HepG2 (cell line): ENCODE measurements around the gene SLC9A8. TPM values are rescaled to one million over a fixed set of nuclear protein-coding genes. Genes with fewer than 3 reads are reported as not detected.

Source experiments
- ATAC-seq: fragments of 200-7000 bp; cut with Tn5 transposase; 3 replicates; pipeline ENCODE4 v1.9.1; 2020; ENCODE audit warnings: mild to moderate bottlenecking, moderate library complexity
- BruUV-seq: library from RNA; stranded (reverse); fragments of 400-500 nt; replicated peaks from 2 replicates; lab custom pipeline; 2021; lab: Mats Ljungman, UMichigan
- CTCF ChIA-PET: fragments of 300-600 bp; formaldehyde crosslinking; extraction: SDS; loops from one replicate; lab custom pipeline; 2021; ENCODE audit warnings: low total read pairs, inconsistent platforms, low intra/inter-chr PET ratio; lab: Yijun Ruan, JAX
- POLR2A ChIA-PET: fragments of 350-600 bp; sonication (Branson Sonifier 250); formaldehyde crosslinking; loops from one replicate; lab custom pipeline; 2020; ENCODE audit warnings: antibody characterized with exemption, inconsistent platforms; lab: Yijun Ruan, JAX
- DNase-seq: peaks from one replicate; pipeline ENCODE4 v3.0.0-alpha.2; 2015; ENCODE audit warnings: low spot score
- FAIRE-seq: peaks from 3 replicates; lab custom pipeline; 2011; peaks lifted over from hg19 to GRCh38; lab: Jason Lieb, UNC
- H2AFZ ChIP-seq: one replicate; pipeline ENCODE4 v1.6.1; 2011; ENCODE audit warnings: low read length, inconsistent platforms
- H3K27ac ChIP-seq: fragments of 300-600 bp; 3 replicates; pipeline ENCODE4 v1.8.0; 2011; ENCODE audit warnings: mixed run types, mild to moderate bottlenecking, mixed read lengths, low read length, inconsistent platforms; ENCODE audit not compliant: insufficient read depth; ENCODE audit errors: extremely low read length
- H3K27me3 ChIP-seq, 2 experiments: fragments of 200-600 bp in 1 of 2; 2 replicates in 1 of 2; 3 replicates in 1 of 2; pipeline versions ENCODE4 v1.6.0 to v1.8.0; 2011; ENCODE audit warnings: low read length in 2 of 2, mild to moderate bottlenecking in 2 of 2, moderate library complexity in 2 of 2, inconsistent platforms in 1 of 2; ENCODE audit not compliant: insufficient read depth in 2 of 2, control insufficient read depth in 1 of 2
- H3K36me3 ChIP-seq, 2 experiments: fragments of 200-600 bp in 1 of 2; replicated peaks in 1 of 2; 2 replicates in 1 of 2; 3 replicates in 1 of 2; pipeline versions ENCODE4 v1.5.1 to v1.8.0; 2011; ENCODE audit warnings: low read length in 2 of 2, inconsistent platforms in 1 of 2; ENCODE audit not compliant: insufficient read depth in 2 of 2, control insufficient read depth in 1 of 2
- H3K4me1 ChIP-seq: 2 replicates; pipeline ENCODE4 v1.5.1; 2012; ENCODE audit warnings: low read length, inconsistent platforms; ENCODE audit not compliant: insufficient read depth
- H3K4me2 ChIP-seq: 2 replicates; pipeline ENCODE4 v1.6.0; 2011; ENCODE audit warnings: low read depth, low read length, inconsistent platforms
- H3K4me3 ChIP-seq, 3 experiments: fragments of 200-600 bp in 1 of 3; sonication (generic), shearing (Covaris generic) in 1 of 3; replicated peaks in 1 of 3; 2 replicates each; pipeline ENCODE4 v1.5.1; 2011 to 2016; ENCODE audit warnings: low read length in 3 of 3, inconsistent platforms in 2 of 3, low read depth in 2 of 3, mild to moderate bottlenecking in 2 of 3, control low read depth in 1 of 3, mixed read lengths in 1 of 3; ENCODE audit not compliant: insufficient read depth in 1 of 3
- H3K79me2 ChIP-seq: one replicate; pipeline ENCODE4 v1.6.1; 2011; ENCODE audit warnings: low read length, inconsistent platforms; ENCODE audit not compliant: insufficient read depth
- H3K9ac ChIP-seq: 2 replicates; pipeline ENCODE4 v1.6.0; 2011; ENCODE audit warnings: mild to moderate bottlenecking, low read depth, low read length, inconsistent platforms; ENCODE audit not compliant: insufficient read depth
- H3K9me3 ChIP-seq: 2 replicates; pipeline ENCODE4 v1.5.1; 2012; ENCODE audit warnings: mild to moderate bottlenecking, low read length
- H4K20me1 ChIP-seq: 2 replicates; pipeline ENCODE4 v1.6.0; 2011; ENCODE audit warnings: inconsistent platforms, mild to moderate bottlenecking, low read length, moderate library complexity; ENCODE audit not compliant: insufficient read depth
- AFF4 ChIP-seq: sonication (generic); formaldehyde crosslinking; IDR thresholded peaks from 2 replicates; pipeline ENCODE4 v1.4.0; 2020; ENCODE audit warnings: missing genetic modification reagents
- BATF2 ChIP-seq: sonication (generic); formaldehyde crosslinking; IDR thresholded peaks from 2 replicates; pipeline ENCODE4 v1.8.0; 2022; ENCODE audit warnings: mild to moderate bottlenecking, missing genetic modification reagents, moderate library complexity
- RAD51 ChIP-seq: fragments of 450-650 bp; IDR thresholded peaks from 2 replicates; pipeline ENCODE4 v1.6.1; 2016; ENCODE audit warnings: borderline replicate concordance
- SETDB1 ChIP-seq: sonication (generic); formaldehyde crosslinking; IDR thresholded peaks from 2 replicates; pipeline ENCODE4 v1.5.1; 2020; ENCODE audit warnings: missing genetic modification reagents, mild to moderate bottlenecking, borderline replicate concordance
- SYNCRIP ChIP-seq: fragments of 200-400 bp; formaldehyde crosslinking; IDR thresholded peaks from 2 replicates; pipeline ENCODE4 v1.6.1; 2018; ENCODE audit warnings: mild to moderate bottlenecking, low read depth, low read length; ENCODE audit not compliant: insufficient read depth
- ZNF276 ChIP-seq: sonication (generic); formaldehyde crosslinking; IDR thresholded peaks from 2 replicates; pipeline ENCODE4 v1.4.0; 2020; ENCODE audit warnings: mild to moderate bottlenecking, low read depth, missing genetic modification reagents
- ZNF512 ChIP-seq: sonication (generic); formaldehyde crosslinking; IDR thresholded peaks from 2 replicates; pipeline ENCODE4 v1.4.0; 2020; ENCODE audit warnings: mild to moderate bottlenecking, missing genetic modification reagents
- WGBS: methylation state at CpG from one replicate; pipeline ENCODE4 v1.1.6; 2017; ENCODE audit warnings: low lambda C conversion rate; 5-methylcytosine and 5-hydroxymethylcytosine counted together
- in situ Hi-C: cut with HindIII; loops from 2 replicates; pipeline ENCODE4 v1.10.0; 2017; ENCODE audit warnings: low pct_unique_long_range_greater_than_20kb; ENCODE audit not compliant: extremely low pct_ligation_motif_present
- intact Hi-C: fragments of 100-400 bp; cut with micrococcal nuclease; formaldehyde crosslinking; loops from one replicate; pipeline ENCODE4 v1.10.0; 2022; ENCODE audit not compliant: unreplicated experiment
- polyA plus RNA-seq, 8 experiments: library from polyadenylated mRNA; depleted of rRNA in 3 of 8; stranded (reverse) in 7 of 8; unstranded in 1 of 8; fragments of >200 nt; fragmentation: Illumina TruSeq in 4 of 8; extraction: Trizol in 4 of 8; gene quantifications; 2 replicates each; pipeline versions ENCODE4 v1.2.1 to v1.2.3, GENCODE V29; 2011 to 2016; ENCODE audit warnings: low read depth in 4 of 8, missing spikeins in 1 of 8, mixed read lengths in 1 of 8; ENCODE audit not compliant: insufficient read depth in 1 of 8
- total RNA-seq, 5 experiments: library from RNA; depleted of rRNA; stranded (reverse); fragments of >200 nt; fragmentation: Illumina TruSeq; extraction: Trizol; gene quantifications; 2 replicates each; pipeline ENCODE4 v1.2.3, GENCODE V29; 2016; ENCODE audit warnings: low read depth in 1 of 5

SLC9A8 gene
- total and polyA plus RNA-seq, 2 of the 13 experiments (the other 11 are each of a cell fraction or from before 2014, with no cell fraction given) = 4.1 to 7.4 TPM

GRCh38 chr20:49880724-49881445, 68.3 kb downstream of the SLC9A8 start:
- H3K4me3 ChIP-seq = no peak overlapping the region
- no peaks in the 10 kb centered on the region for H3K27me3 ChIP-seq
- peaks cover 16 to 37% of the 10 kb centered on the region in 2 experiments for H3K36me3 ChIP-seq
- ChIA-PET CTCF (no interaction called here), POLR2A (no interaction called here)
- H3K4me1 ChIP-seq = peaks cover 27% of the 10 kb centered on the region
- no TSS peak for BruUV-seq
- H3K27ac ChIP-seq = no peak overlapping the region
- WGBS = 95% methylated on average over 15 of the region's 15 CpGs
- no peaks in the 10 kb centered on the region for H3K79me2 ChIP-seq
- no peak for DNase-seq
- H3K4me2 ChIP-seq = no peak overlapping the region
- no peak for ATAC-seq
- no peaks in the 10 kb centered on the region for H4K20me1 ChIP-seq
- no peaks in the 10 kb centered on the region for H3K9me3 ChIP-seq
- in situ Hi-C loops (loop anchor here (25.0 kb wide), 1 partner anchor 544 kb away; no protein-coding TSS in a partner anchor), intact Hi-C loops (no loop called here)
- TF ChIP-seq ZNF276 (CRISPR knock-in tag) (no peak), SETDB1 (CRISPR knock-in tag) (no peak), ZNF512 (CRISPR knock-in tag) (no peak), BATF2 (no peak), RAD51 (no peak), SYNCRIP (no peak), AFF4 (CRISPR knock-in tag) (no peak)
- no peak overlapping the region for H2AFZ ChIP-seq
- no peak for FAIRE-seq
- no peak overlapping the region for H3K9ac ChIP-seq
